ENCODE measurements around the gene ANKH. TPM values are rescaled to one million over a fixed set of nuclear protein-coding genes. Genes with fewer than 3 reads are reported as not detected.
"Not testable (repeated sequence)": the region's sequence is repeated elsewhere in the genome, so short reads cannot be mapped to it uniquely, and the experiment has no call there.

ANKH gene
- total RNA-seq, 1 donor from 2014 or later, result 75.9 TPM

- peak; percentile 89 for ATAC-seq
- DNase-seq (ENCODE audit: low spot score), result peak; percentile 83
Measured at GRCh38 chr5:14830210-14831005, 41.2 kb downstream of the ANKH start.

- DNase-seq (ENCODE audit: low spot score) (no peak), ATAC-seq (no peak)
Measured at GRCh38 chr5:14829396-14829795, 42.2 kb downstream of the ANKH start.

GRCh38 chr5:14826714-14827113 lies 44.9 kb downstream of the ANKH start:
- ATAC-seq (no peak), DNase-seq (ENCODE audit: low spot score) (no peak)

GRCh38 chr5:14825977-14826376 lies 45.6 kb downstream of the ANKH start:
- ATAC-seq (no peak), DNase-seq (ENCODE audit: low spot score) (no peak)

- ATAC-seq (peak; percentile 76), DNase-seq (ENCODE audit: low spot score) (no peak)
Measured at GRCh38 chr5:14824499-14824898, 47.1 kb downstream of the ANKH start.

DNA sequence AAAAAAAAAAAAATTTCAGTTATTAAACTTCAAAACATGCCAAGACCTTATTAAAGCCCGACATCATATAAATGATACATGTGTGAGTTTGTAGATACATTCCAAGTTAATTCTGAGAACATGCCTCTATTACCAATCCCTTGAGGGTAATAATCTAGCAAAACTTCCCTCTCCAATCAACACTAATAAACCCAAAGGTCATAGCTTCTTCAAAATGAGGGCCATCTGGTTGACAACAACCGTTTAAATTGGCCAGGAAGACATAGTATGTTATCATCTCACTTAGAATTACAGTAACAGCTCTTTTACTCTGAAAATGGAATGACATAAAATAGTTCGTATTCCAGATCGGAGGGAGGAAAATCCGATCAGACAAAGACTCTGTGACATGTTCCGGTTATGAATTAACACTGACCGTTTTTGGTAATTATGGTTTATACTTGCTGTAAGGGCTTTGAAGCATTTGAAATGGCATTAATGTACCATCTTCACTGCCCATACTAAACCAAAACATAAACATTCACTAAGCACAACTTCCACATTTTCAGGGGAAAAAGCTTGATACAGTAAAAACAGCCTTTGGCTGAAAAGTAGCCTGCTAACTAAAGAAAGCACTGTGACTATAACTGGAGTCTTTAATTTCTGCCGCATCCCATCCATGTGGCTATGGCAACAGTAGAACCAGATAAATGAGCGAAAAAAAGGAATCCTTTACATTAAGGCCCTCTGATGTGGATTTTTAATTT lies 50.3 kb downstream of the ANKH start:
- ATAC-seq (no peak), DNase-seq (ENCODE audit: low spot score) (no peak)

DNA sequence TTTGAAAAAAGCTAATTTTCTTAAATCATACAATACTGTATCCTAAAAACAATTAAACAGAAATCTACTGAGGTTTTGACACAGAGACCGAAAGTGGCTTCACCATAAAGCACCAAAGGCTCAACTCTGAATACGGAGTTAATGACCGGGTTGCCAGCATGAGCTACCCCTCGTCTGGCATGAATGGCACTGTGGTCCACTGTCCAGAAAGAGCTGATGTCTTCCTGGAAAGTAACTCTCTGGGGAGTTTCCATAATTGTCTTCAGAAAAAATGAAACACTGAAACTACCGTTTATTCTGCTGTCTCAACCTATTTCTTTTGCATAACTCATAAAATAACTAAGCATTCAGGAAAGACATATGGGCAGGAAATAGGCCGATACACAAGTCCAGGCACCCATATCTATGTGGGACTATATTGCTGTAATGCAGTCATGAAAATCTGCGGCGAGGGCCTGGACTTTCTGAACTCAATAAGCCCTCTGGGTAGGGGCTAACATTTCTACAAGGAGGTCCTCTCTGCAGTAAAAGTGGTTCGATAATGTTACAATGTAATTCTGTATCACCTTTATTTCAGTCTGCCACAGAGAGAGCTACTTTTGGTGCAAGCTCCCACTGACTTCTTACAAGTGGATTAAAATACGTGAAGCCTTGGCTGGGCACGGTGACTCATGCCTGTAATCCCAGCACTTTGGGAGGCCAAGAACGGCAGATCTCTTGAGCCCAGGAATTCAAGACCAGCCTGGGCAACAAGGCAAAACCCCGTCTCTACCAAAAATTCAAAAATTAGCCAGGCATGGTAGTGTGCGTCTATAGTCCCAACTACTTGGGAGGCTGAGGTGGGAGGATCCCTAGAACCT lies 52.4 kb downstream of the ANKH start:
- DNase-seq (ENCODE audit: low spot score) (no peak), ATAC-seq (no peak)

GRCh38 chr5:14817762-14818136 lies 53.8 kb downstream of the ANKH start:
- not testable (repeated sequence) for DNase-seq (ENCODE audit: low spot score); ATAC-seq

- DNase-seq (ENCODE audit: low spot score) (no peak), ATAC-seq (peak; percentile 92)
Measured at GRCh38 chr5:14816999-14817761, 54.4 kb downstream of the ANKH start.

DNA sequence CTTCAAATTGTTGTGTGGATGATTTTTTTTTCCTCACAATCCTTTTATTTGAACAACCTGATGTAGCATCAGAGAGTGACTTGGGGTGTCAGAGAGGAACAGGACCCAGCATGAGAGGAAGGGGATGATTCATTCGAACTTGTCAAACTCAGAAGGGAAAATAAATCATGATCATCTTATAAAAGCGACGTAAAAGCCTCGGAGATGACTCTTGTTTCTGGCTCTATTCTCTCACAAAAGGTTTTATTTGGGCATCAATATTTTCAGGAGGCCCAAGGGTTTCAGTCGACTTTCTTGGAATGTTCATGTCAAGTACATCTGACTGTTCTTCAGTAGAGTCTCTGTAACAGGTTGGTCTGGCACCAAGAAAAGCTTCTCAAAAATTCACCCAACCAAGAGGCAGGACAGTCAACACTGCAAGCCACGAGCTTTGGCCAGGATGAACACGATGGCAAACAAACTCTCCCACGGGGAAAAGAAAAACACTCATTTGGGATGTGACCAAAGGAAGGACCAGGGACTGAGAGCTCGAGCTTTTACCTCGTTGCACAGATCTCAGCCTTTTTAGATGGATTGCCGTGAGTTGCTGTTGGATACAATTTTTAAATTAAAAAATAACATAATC lies 55.1 kb downstream of the ANKH start:
- DNase-seq (ENCODE audit: low spot score) (no peak), ATAC-seq (peak; percentile 32)

DNA sequence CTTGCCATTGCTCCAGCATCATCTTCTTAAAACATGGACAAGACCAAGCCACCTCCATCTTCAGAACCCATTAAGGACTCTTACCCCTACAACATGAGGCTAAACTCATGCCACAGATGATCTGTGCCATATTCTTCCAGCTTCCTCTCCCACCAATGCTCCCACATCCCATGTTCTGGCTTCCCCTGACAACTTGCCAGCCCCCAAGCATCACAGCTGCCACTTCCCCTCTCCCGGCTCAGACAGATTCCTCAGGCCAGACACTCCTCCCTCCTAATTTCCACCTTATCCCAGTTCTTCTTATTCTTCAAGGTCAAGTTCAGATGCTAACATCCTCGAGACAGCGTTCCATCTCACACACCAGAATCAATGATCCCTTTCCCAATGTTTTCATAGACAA lies 57.8 kb downstream of the ANKH start:
- no peak for ATAC-seq
- DNase-seq (ENCODE audit: low spot score), result no peak

DNA sequence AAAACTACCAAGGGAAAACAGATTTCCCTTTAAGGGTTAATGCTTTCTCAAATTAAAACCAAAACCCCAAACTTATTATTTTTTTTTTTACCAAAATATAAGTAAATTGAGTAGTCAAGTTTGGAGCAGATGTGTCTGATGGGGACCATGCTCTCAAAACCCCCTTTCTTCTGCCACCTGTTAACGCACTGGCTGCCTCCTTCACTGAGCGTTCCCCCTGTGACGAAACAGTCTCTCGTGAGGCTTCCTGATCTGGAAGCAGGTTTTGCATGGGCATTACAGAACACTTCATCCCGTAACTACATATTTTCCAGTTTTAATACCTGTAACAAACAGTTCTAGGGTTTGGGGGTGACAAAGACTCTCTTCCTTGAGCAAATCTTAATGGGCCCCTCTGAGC lies 59.4 kb downstream of the ANKH start:
- ATAC-seq (no peak), DNase-seq (ENCODE audit: low spot score) (no peak)

DNA sequence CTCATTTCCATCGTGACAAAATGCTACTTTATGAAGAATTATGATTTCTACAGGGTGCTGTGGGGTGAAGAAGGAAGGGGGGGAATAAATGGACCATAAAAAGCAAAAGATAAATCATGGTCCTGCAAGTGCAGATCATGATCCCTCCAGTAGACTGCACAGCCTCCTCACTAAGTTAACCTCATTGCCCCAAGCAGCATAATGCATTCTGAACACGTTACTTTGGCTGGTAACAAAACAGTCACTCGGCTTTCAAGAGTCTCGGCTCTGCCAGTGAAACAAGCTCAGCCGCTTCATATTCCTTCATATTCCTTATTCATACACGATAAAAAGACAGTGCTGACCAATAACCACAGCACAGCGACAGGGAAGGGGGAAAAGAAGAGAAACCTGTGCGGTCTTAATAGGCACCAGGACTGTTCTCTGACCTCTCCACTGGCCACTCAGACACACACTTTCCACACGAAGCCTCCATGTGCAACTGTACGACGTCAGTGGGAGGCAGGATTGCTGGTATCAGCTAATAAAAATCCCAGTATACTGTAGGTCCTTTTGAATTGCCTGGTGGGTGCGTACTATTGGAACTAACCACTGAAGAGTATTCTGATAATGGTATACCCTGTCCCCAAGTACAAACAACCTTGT lies 60.5 kb downstream of the ANKH start:
- DNase-seq (ENCODE audit: low spot score) (no peak), ATAC-seq (peak; percentile 39)

DNA sequence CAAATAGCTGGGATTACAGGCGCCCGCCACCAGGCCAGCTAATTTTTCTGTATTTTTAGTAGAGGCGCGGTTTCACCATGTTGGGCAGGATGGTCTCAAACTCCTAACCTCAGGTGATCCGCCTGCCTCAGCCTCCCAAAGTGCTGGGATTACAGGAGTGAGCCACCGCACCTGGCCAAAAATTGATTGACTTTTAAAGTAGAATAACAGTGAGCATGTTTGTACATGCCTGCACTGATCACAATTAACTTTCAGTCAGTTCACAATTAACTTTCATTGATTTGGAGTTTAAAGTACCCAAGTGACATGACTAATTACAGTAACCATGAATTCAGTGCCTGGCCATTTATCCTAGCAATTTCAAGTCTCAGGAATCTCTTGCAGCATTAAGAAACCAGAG lies 61.3 kb downstream of the ANKH start:
- DNase-seq (ENCODE audit: low spot score) (no peak), ATAC-seq (peak; percentile 62)

DNA sequence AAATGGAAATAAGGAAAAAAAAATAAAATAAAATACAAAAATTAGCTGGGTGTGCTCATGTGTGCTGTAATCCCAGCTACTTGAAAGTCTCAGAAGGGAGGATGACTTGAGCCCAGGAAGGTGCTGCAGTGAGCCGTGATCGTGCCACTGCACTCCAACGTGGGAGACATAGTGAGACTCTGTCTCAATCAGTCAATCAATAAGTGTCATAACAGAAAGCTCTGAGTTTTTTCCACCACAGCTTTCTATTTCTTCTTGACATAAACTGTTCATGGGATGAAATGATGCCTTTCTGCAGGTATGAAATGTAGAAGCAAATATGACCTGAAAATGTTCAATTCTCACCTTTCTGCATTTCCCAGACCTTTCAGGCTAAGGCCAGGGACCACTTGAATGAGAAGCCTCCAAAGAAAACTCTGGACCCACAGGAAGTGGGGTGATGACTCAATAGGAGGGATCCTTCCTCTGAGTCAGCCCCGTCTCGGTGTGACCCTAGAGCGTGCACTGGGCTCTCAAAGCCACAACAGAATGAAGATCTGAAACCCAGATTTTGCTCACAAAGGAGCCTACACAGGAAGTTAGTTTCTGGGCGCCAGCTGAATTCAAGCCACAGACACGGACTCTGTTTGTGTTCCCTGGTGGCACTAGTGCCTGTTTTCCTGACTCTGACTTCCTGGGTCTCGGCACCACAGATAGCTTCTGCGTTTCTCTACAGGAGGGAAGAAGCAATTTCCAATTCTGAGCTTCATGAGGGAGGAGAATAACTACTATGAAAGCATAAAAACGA lies 62.0 kb downstream of the ANKH start:
- ATAC-seq (peak; percentile 87), DNase-seq (ENCODE audit: low spot score) (peak; percentile 56)

DNA sequence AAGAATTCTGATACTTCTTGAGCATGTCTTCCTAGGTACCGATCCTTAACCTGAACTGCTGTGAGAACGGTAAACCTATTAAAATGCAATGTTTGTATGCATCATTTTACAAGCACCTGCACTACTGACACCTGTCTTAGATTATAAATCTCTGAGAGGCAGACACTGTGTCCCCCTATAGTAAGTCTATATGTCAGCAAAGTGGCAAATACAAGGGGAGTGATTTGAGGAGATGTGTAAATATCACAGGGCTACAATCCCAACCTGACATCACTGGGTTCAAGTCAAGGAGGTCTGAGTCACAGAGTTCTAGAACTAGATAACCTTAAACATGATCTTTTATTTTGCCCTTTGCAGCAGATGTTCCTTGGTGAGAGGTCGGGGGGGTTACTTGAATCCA lies 64.1 kb downstream of the ANKH start:
- DNase-seq (ENCODE audit: low spot score), result no peak
- no peak for ATAC-seq

- ATAC-seq (peak; percentile 44), DNase-seq (ENCODE audit: low spot score) (no peak)
Measured at GRCh38 chr5:14806456-14806855, 65.1 kb downstream of the ANKH start.

- DNase-seq (ENCODE audit: low spot score) (no peak), ATAC-seq (no peak)
Measured at GRCh38 chr5:14802541-14802940, 69.0 kb downstream of the ANKH start.

- DNase-seq (ENCODE audit: low spot score) (no peak), ATAC-seq (peak; percentile 14)
Measured at GRCh38 chr5:14801792-14802191, 69.8 kb downstream of the ANKH start.

Data from left lobe of liver (tissue), 2 donors.